Spinal cord (tissue), 10 donors: ENCODE results near the gene UCK1. TPM values are rescaled to one million over a fixed set of nuclear protein-coding genes. Genes with fewer than 3 reads are reported as not detected.

Experiments used
- DNase-seq, 6 donors: peaks; one replicate each; pipeline versions ENCODE4 v3.0.0 to v3.0.0-alpha.2; 2013 to 2015; ENCODE audit warnings: low spot score in 6 of 6, low read depth in 4 of 6
- H3K27ac ChIP-seq: one replicate; pipeline ENCODE4 v1.5.1; 2013; ENCODE audit warnings: low read depth, low read length, control low read depth
- H3K27me3 ChIP-seq: one replicate; pipeline ENCODE4 v1.6.1; 2013; ENCODE audit warnings: low read length; ENCODE audit not compliant: control insufficient read depth, insufficient read depth
- H3K36me3 ChIP-seq: one replicate; pipeline ENCODE4 v1.6.1; 2013; ENCODE audit warnings: low read length; ENCODE audit not compliant: control insufficient read depth, insufficient read depth
- H3K4me1 ChIP-seq: one replicate; pipeline ENCODE4 v1.6.1; 2013; ENCODE audit warnings: low read length; ENCODE audit not compliant: control insufficient read depth, insufficient read depth
- H3K4me3 ChIP-seq: one replicate; pipeline ENCODE4 v1.5.1; 2013; ENCODE audit warnings: low read depth, low read length, control low read depth
- H3K9me3 ChIP-seq: one replicate; pipeline ENCODE4 v1.6.1; 2013; ENCODE audit warnings: low read length; ENCODE audit not compliant: control insufficient read depth, insufficient read depth
- WGBS: methylation state at CpG from one replicate; pipeline ENCODE4 v1.1.5; 2013; ENCODE audit warnings: missing lambda C conversion rate; ENCODE audit not compliant: insufficient coverage; 5-methylcytosine and 5-hydroxymethylcytosine counted together
- polyA plus RNA-seq, 2 donors: library from polyadenylated mRNA; unstranded; fragments of 120-200 nt; gene quantifications; one replicate each; pipeline ENCODE4 v1.2.1, GENCODE V29; 2013; ENCODE audit not compliant: insufficient read length in 2 of 2
- small RNA-seq: library from RNA; depleted of rRNA; stranded (forward); fragments of <200 nt; gene quantifications from one replicate; pipeline ENCODE3, GENCODE V24; 2014; ENCODE audit warnings: low replicate concordance
- total RNA-seq, 2 donors: library from RNA; depleted of rRNA in 1 of 2; stranded (reverse); fragments of 120-200 nt in 1 of 2; fragments of >200 nt in 1 of 2; gene quantifications; one replicate each; pipeline versions ENCODE4 v1.2.3 to v1.2.4, GENCODE V29; 2013 to 2014
- donor health status: healthy.

The UCK1 gene
- total and polyA plus RNA-seq, 4 donors: 14.2 to 57.7 (median 45.9) TPM

DNA sequence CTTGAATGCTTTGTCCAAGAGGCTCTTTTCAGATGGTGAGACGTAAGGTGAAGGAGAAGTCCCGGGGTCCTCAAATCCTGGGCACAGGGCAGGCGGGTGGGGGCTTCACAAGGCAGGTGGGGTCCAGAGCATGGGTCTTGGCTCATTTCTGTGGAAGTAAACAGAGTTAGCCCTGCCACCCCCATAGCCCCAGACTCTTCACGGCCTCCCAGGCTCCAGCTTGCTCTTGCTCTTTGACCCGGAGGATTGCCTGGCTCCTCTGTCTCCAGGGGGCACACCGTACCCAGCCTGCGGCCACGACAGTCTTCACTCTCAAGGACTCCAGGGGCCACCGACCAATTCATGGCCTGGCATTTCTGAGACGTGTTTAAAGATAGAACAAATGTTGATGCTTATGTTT lies 57.2 kb downstream of the UCK1 start:
- Histone ChIP-seq H3K27ac (no peak overlapping the region), H3K27me3 (no peaks in the 10 kb centered on the region), H3K9me3 (no peaks in the 10 kb centered on the region), H3K4me3 (no peak overlapping the region), H3K36me3 (peaks cover 81% of the 10 kb centered on the region), H3K4me1 (no peaks in the 10 kb centered on the region)
- 83% methylated on average over 6 of the region's 10 CpGs for WGBS
- no peak for DNase-seq

Small RNA genes within 50 kb of the gene (small RNA-seq; reads per million reads assigned to genes)
- gene SNORD62A (0.14 reads per million), gene SNORD62B (not detected)

Other genes with a start within 250 kb of the UCK1 start
- 1 to 10 TPM; 6.2 to 9.8 TPM for gene PLPP7, start 241.5 kb downstream of the UCK1 start, total RNA-seq
- gene PLPP7, start 241.5 kb downstream of the UCK1 start, polyA plus RNA-seq: 10 to 100 TPM; 12.8 to 15.3 TPM
- 100 to 1,000 TPM; 112 to 115 TPM for gene PRRC2B, start 137.2 kb downstream of the UCK1 start, total RNA-seq
- gene PRRC2B, start 137.2 kb downstream of the UCK1 start, polyA plus RNA-seq: 100 to 1,000 TPM; 201 to 219 TPM
- gene POMT1, start 28.3 kb downstream of the UCK1 start, total RNA-seq: 10 to 100 TPM; 39.2 to 60.6 TPM
- gene POMT1, start 28.3 kb downstream of the UCK1 start, polyA plus RNA-seq: 10 to 100 TPM; 85.5 to 92.7 TPM
- gene PRRT1B, start 14.3 kb upstream of the UCK1 start, total RNA-seq: under 1 TPM in 1 of 2 donors, not detected in 1; 0.28 TPM
- 1 to 10 TPM in 1 of 2 donors, under 1 TPM in 1; 0.19 to 1.1 TPM for gene PRRT1B, start 14.3 kb upstream of the UCK1 start, polyA plus RNA-seq
- 10 to 100 TPM; 39.7 to 42.5 TPM for gene RAPGEF1, start 208.8 kb upstream of the UCK1 start, total RNA-seq
- 100 to 1,000 TPM; 136 to 175 TPM for gene RAPGEF1, start 208.8 kb upstream of the UCK1 start, polyA plus RNA-seq